Hepatocyte (in vitro differentiated cells): ENCODE results near the gene BTK.

Experiments used
- EZH2phosphoT487 ChIP-seq: fragments of 200-600 bp; sonication (generic); IDR thresholded peaks from one replicate; pipeline ENCODE4 v1.6.1; 2018; ENCODE audit warnings: antibody characterized with exemption, mild to moderate bottlenecking, low read depth, moderate library complexity; ENCODE audit not compliant: unreplicated experiment, severe bottlenecking
- TF ChIP-seq, protein P1 (sequence below): fragments of 200-600 bp; sonication (generic); IDR thresholded peaks from 2 replicates; pipeline ENCODE4 v1.5.1; 2016; ENCODE audit warnings: antibody characterized with exemption, mild to moderate bottlenecking; ENCODE audit not compliant: poor library complexity

DNA sequence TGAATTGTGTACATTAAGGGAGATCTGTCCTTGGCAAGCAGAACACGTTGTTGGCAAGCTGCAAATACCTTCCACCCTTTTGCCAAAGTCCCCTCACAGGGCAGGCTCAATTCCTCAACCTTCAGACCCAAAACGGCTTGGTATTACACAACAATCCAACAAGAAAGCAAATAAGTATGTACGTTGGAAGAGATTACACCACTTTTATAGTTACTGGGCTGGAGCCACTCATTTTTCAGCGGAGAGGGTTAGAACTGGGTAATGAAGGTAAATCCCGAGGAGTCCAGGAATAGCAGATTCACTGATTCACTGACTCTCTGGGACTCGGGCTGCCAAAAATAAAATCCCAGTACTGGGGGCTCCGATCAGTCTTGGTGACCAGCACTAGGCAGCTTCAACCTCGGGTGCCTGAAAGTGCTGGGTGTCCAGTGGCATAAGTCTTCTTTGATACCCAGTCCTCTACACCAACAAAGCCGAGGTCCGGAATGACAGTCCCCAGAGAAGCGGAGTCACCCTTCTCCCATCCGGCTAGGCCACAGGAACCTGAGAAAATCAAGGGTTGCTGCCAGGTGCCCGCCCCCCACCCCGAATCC is 38.0 kb downstream of the BTK start:
- TF ChIP-seq, protein P1, sequence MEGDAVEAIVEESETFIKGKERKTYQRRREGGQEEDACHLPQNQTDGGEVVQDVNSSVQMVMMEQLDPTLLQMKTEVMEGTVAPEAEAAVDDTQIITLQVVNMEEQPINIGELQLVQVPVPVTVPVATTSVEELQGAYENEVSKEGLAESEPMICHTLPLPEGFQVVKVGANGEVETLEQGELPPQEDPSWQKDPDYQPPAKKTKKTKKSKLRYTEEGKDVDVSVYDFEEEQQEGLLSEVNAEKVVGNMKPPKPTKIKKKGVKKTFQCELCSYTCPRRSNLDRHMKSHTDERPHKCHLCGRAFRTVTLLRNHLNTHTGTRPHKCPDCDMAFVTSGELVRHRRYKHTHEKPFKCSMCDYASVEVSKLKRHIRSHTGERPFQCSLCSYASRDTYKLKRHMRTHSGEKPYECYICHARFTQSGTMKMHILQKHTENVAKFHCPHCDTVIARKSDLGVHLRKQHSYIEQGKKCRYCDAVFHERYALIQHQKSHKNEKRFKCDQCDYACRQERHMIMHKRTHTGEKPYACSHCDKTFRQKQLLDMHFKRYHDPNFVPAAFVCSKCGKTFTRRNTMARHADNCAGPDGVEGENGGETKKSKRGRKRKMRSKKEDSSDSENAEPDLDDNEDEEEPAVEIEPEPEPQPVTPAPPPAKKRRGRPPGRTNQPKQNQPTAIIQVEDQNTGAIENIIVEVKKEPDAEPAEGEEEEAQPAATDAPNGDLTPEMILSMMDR = no peak
- no peak for TF ChIP-seq EZH2phosphoT487
